ENCODE data around the gene PTPRD. TPM values are rescaled to one million over a fixed set of nuclear protein-coding genes. Genes with fewer than 3 reads are reported as not detected.

PTPRD gene
- polyA plus RNA-seq, 4 donors = 99.8 to 230 (median 118) TPM

- no peak for DNase-seq (ENCODE audit: low read depth in 4 of 4, low spot score in 3 of 4)
Measured at GRCh38 chr9:8772302-8772701, 1840.5 kb downstream of the PTPRD start.

DNA sequence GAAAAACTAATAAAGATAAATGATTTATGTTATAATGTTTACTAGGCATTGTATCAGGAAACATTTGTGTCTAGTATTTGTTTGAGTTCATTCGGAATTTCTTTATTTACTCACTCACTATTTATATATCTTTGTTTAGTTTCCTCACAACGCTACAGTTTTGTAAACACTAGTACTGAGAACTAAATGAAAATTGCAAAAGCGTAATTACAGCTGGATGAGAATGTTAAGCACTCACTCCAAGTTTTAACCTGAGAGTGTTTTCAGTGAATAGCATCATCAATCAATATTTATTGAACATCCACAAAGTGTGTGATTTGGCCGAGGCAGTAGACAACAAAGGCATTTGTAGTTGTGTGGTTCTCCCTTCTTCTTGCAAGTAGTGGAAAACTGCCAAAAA lies 1843.6 kb downstream of the PTPRD start:
- no peak for DNase-seq (ENCODE audit: low read depth in 4 of 4, low spot score in 3 of 4)

DNA sequence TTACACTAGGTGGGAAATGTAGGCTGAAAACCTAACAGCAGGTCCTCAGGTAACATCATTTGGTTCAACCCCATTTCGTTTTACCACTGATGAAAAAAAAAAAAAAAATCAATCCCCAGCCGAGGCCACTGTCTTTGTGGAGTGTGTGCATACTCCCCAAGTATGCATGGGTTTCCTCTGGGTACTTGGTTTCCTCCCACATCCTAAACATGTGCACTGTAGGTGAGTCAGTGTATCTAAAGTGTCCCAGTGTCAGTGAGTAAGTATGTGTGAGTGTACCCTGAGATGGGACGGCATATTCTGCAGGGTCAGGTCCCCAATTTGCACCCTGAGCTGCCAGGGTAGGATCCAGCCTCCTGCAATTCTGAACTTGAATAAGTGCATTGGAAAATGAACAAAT lies 1846.7 kb downstream of the PTPRD start:
- no peak for DNase-seq (ENCODE audit: low read depth in 4 of 4, low spot score in 3 of 4)

DNA sequence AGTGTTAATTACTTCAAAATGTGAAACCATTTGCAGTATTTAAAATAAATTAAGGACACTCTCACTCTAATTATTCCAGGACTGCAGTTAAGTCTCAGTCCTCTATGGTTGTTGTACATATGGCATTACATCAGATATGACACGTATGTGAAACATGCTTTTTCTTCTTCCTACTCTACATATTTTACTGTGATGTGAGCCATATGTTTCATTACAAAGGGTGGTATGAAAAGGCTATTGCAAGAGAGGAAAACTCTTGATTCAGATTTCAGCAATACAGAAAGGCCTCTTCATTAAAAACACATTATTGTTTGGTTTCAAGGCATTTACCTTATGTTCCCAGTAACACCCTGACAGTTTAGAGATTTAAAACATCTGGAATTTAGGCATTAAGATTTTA lies 1848.8 kb downstream of the PTPRD start:
- DNase-seq (ENCODE audit: low read depth in 4 of 4, low spot score in 3 of 4) = no peak

DNA sequence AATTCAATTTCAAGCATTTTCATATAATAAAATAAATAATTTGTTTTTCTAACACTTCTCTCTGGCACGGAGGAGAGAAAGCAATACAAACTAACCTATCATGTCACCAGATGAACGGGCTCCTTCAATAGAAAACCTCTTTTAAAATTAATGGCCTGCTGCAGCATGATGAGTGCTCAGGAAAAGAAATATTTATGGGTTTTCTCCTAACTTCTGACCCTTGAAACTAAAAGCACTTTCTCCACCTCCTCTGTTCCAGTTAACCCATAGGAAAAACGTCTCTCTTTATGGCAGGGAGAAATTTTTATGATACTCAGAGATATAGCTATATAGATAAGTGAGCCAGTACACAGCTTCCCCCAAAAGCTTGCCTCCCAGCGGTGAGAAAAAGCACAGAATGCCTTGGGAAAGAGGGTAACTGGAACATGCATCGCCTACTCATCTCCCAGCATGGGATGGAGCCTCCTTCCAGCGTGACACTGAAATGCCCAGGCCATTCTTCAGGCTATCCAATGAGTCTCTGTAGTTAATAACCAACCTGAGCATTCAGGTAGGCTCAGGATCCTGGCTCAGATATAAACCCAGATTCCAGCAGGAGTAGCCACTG lies 1850.2 kb downstream of the PTPRD start:
- DNase-seq (ENCODE audit: low read depth in 4 of 4, low spot score in 3 of 4) = no peak

- no peak for DNase-seq (ENCODE audit: low read depth in 4 of 4, low spot score in 3 of 4)
Measured at GRCh38 chr9:8760000-8760767, 1852.6 kb downstream of the PTPRD start.

GRCh38 chr9:8757881-8758280 lies 1854.9 kb downstream of the PTPRD start:
- no peak for DNase-seq (ENCODE audit: low read depth in 4 of 4, low spot score in 3 of 4)

GRCh38 chr9:8754751-8755150 lies 1858.1 kb downstream of the PTPRD start:
- DNase-seq (ENCODE audit: low read depth in 4 of 4, low spot score in 3 of 4) = no peak

GRCh38 chr9:8751406-8751930 lies 1861.3 kb downstream of the PTPRD start:
- DNase-seq (ENCODE audit: low read depth in 4 of 4, low spot score in 3 of 4) = no peak

DNA sequence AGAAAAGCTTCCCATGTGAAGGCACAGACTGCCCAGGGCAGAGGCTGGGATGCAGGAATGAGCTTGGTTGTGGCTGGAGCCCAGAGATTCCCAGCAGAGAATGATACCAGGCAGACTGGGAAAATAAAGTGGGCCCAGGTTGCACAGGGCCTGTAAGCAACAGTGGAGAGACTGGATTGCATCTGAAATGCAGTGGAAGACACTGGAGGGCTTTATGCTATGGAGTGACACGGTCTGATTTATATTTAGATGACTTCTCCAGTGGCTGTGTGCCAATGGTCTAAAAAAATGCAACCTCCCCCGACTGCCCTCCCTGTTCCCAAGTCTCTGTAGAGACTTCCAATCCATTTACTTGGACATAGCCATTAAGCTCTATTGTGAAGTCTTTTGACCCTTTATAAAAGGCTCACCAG lies 1862.2 kb downstream of the PTPRD start:
- peak in 1 of 4 donors; percentile 46 for DNase-seq (ENCODE audit: low read depth in 4 of 4, low spot score in 3 of 4)

GRCh38 chr9:8745347-8745746 lies 1867.5 kb downstream of the PTPRD start:
- no peak for DNase-seq (ENCODE audit: low read depth in 4 of 4, low spot score in 3 of 4)

- DNase-seq (ENCODE audit: low read depth in 4 of 4, low spot score in 3 of 4) = no peak
Measured at GRCh38 chr9:8738945-8739344, 1873.9 kb downstream of the PTPRD start.

- no peak for DNase-seq (ENCODE audit: low read depth in 4 of 4, low spot score in 3 of 4)
Measured at GRCh38 chr9:8736805-8737204, 1876.0 kb downstream of the PTPRD start.

GRCh38 chr9:8734760-8735159 lies 1878.0 kb downstream of the PTPRD start:
- no peak for DNase-seq (ENCODE audit: low read depth in 4 of 4, low spot score in 3 of 4)

DNA sequence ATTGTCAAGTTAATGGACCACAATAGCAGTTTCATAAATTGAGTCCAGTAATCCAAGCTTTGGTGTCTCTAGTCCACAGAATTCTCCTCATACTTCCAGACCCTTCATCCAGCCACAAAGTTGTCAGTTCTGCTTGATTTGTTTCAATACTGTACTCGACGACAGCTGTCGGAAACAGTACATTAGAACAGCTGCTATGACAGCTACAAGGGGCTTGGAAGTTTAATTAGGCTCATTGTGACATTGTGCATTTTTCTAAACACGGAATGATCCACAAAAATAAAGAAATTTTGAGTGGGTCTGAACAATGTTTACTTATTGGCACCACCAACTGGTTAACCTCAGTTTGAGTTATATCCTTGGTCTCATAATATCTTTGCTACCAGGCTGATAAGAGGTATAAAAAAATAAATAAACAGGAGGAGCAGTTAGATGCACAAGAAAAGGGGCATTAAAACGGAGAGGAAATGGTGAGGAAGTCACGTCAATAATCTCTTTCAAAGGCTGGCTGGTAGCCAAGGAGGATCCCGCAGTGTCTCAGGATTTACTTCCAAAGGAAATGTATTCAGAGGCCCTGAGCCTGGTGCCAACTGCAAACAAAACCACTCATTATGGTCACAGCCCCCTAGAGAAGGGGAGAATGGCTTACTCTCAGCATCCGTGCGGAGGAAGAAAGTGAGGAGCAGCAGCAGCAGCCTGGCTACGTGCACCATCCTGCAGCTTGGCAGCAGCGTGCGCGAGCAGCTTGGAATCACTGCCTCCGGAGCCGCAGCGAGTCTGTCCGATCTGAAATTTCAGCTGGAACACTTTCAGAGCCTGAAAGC lies 1879.5 kb downstream of the PTPRD start:
- DNase-seq (ENCODE audit: low read depth in 4 of 4, low spot score in 3 of 4) = no peak

DNA sequence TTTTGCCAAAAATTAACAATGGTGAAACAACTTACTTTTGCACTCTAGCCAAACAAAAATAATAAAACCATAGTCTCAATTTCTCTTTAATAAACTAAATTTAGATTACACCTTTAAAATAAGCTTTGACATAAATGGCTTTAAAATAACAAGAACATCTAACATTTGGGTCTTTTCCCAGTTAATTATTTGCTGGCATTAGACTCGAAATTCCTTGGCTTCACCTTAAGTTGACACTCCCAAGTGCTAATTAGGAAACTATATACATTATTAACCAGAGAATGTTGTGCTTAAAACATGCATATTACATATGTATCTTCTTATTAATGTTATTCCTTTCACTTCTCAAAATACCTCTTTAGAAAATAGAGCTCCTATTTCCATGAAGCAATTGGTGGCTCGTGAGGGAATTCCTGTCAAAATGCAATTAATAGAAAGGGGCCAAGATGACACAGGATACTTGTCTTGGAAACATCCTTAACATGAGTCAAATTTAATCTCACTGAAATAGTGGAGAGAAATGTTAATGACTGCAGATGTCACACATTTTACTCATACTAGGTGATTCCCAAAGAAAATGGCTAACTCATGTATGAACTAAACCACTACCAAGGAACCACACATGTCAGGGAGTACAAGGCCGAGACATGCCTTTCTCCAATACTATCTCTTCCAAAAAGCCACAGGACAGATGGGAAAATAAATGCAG lies 1880.3 kb downstream of the PTPRD start:
- DNase-seq (ENCODE audit: low read depth in 4 of 4, low spot score in 3 of 4) = no peak

GRCh38 chr9:8730618-8731017 lies 1882.2 kb downstream of the PTPRD start:
- DNase-seq (ENCODE audit: low read depth in 4 of 4, low spot score in 3 of 4) = no peak

GRCh38 chr9:8728910-8729309 lies 1883.9 kb downstream of the PTPRD start:
- DNase-seq (ENCODE audit: low read depth in 4 of 4, low spot score in 3 of 4) = no peak

- DNase-seq (ENCODE audit: low read depth in 4 of 4, low spot score in 3 of 4) = no peak
Measured at GRCh38 chr9:8727191-8727590, 1885.6 kb downstream of the PTPRD start.

DNA sequence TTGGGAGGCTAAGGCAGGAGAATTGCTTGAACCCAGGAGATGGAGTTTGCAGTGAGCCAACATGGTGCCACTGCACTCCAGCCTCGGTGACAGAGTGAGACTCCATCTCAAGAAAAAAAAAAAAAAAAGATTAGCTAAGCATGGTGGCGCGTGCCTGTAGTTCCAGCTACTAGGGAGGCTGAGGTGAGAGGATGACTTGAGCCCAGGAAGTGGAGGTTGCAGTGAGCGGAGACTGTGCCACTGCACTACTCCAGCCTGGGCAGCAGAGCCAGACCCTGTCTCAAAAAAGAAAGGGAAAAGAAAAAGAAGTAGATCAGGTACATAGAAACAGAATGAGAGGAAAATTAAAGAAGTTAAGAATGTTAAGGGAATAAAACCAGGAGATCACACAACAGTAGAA lies 1886.1 kb downstream of the PTPRD start:
- DNase-seq (ENCODE audit: low read depth in 4 of 4, low spot score in 3 of 4) = no peak

DNA sequence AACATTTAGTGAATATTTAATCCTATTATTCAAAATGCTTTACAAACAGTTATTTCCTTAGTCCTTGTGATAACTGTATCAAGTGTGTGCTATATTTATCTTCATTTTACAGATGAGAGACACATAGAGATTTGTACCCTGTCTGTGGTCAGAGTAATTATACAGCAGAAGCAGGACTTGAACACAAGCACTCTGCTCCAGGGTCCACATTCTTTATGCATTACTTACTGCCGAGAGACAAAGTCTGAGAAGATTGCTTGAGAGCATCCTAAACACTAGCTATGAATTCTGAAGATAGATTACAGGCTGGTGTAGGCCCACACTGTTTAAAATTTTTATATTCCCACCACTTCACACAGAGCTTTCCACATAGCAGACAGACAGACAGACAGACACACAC lies 1887.2 kb downstream of the PTPRD start:
- DNase-seq (ENCODE audit: low read depth in 4 of 4, low spot score in 3 of 4) = no peak

Data from left renal pelvis (tissue), 4 donors.